Astrocyte of the cerebellum (primary cell): ENCODE data around the gene PLB1.
"Not testable (repeated sequence)": the region's sequence is repeated elsewhere in the genome, so short reads cannot be mapped to it uniquely, and the experiment has no call there.

Experiments used
- DNase-seq: peaks from one replicate; pipeline ENCODE4 v3.0.0-alpha.2; 2011; ENCODE audit warnings: low read depth
- H3K4me3 ChIP-seq: 2 replicates; pipeline ENCODE4 v1.5.1; 2011; ENCODE audit warnings: mild to moderate bottlenecking, low read depth, low read length, moderate library complexity
- in situ Hi-C: cut with HindIII; loops from 2 replicates; pipeline ENCODE4 v1.10.0; 2017; ENCODE audit warnings: low sequenced_read_pairs
- TF ChIP-seq, protein P1 (sequence below): IDR thresholded peaks from 2 replicates; pipeline ENCODE4 v1.5.1; 2012; ENCODE audit warnings: low read length, low read depth, moderate library complexity, mild to moderate bottlenecking; ENCODE audit errors: missing control alignments

Gene PLB1

DNA sequence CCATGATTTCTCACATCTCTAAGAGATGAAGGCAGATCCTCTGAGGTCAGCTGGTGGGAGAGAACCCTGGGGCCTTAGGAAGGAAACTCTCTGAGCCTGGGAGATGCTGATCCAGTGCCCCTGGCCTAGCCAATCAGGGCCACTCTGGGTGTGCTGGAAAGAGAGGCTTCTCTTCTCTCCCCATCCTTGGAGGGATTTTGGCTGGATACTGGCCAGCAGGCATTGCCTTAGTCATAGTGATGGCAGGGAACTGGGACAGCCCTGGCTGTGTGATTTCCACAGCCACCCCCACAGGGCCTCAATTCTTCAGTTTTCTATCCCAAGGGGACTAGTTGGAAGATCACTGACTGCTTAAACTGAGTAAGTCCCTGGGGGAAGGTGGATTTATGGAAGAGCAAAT lies 26.6 kb upstream of the PLB1 start:
- TF ChIP-seq, protein P1, sequence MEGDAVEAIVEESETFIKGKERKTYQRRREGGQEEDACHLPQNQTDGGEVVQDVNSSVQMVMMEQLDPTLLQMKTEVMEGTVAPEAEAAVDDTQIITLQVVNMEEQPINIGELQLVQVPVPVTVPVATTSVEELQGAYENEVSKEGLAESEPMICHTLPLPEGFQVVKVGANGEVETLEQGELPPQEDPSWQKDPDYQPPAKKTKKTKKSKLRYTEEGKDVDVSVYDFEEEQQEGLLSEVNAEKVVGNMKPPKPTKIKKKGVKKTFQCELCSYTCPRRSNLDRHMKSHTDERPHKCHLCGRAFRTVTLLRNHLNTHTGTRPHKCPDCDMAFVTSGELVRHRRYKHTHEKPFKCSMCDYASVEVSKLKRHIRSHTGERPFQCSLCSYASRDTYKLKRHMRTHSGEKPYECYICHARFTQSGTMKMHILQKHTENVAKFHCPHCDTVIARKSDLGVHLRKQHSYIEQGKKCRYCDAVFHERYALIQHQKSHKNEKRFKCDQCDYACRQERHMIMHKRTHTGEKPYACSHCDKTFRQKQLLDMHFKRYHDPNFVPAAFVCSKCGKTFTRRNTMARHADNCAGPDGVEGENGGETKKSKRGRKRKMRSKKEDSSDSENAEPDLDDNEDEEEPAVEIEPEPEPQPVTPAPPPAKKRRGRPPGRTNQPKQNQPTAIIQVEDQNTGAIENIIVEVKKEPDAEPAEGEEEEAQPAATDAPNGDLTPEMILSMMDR, result no peak
- in situ Hi-C loops, result no loop called here
- H3K4me3 ChIP-seq, result no peak overlapping the region
- DNase-seq, result no peak

DNA sequence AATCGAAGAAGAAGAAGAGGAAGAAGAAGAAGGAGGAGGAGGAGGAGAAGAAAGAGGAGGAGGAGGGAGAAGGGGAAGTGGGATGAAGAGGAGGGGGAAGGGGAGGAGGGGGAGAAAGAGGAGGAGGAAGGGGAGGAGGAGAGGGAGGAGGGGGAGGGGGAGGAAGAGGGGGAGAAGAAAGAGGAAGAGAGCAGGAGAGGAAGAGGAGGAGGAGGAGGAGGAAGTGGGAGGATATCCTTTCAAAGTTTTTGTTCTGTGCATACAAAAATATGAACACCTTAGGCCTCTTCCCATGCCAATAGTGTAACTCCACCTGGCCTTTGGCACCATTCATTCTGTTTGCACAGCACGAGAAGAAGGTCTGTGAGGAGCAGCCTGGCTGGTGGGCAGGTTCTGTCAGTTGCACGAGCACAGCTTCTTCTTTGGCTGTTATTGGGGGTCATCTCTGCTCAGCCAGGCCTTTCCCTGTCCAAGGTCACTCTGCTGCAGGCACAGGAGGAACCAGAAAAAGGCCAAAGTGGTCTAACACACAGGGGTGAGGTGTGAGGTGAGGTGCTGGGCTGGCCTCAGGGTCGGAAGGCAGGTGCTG lies 25.8 kb upstream of the PLB1 start:
- DNase-seq, result no peak
- in situ Hi-C loops, result no loop called here
- TF ChIP-seq, protein P1, result no peak
- H3K4me3 ChIP-seq, result no peak overlapping the region

DNA sequence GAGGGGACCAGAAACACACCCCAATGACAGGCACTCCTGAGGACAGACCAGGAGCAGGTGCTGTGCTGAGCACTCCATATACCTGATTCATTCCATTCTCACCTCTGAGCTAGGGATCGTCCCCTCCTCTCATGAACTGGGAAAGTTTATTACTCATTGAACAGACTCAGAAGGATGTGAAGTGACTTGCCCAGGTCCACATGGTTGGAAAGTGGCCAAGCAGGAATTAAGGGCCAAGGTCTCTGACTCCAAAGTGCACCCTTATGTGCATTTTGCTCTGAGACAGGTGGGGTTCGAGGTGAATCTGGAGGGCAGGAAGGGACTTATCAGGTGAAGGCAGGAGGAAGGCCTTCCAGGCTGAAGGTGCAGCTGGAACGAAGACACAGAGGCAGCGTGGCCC lies 25.1 kb upstream of the PLB1 start:
- TF ChIP-seq, protein P1, result no peak
- DNase-seq, result no peak
- in situ Hi-C loops, result no loop called here
- no peak overlapping the region for H3K4me3 ChIP-seq

DNA sequence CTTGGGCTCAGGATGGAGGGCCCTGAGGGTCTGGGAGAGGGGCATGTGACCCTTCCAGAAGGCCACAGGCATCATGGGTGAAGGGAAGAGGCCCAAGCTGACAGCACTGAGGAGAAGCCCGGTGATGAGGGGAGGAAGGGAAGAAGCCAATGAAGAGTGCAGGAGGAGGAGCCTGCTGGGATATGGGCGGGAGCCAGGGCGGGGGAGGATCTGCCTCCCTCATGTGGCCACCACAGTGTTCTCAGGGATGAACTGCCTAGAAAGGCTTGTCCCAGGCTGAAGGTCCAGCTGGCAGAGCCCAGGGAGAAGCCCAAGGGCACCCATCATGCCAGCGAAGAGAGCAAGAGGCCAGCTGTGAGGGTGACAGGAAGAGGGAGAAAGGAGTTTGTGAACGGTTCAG lies 24.6 kb upstream of the PLB1 start:
- TF ChIP-seq, protein P1, result no peak
- no peak overlapping the region for H3K4me3 ChIP-seq
- in situ Hi-C loops, result no loop called here
- no peak for DNase-seq

DNA sequence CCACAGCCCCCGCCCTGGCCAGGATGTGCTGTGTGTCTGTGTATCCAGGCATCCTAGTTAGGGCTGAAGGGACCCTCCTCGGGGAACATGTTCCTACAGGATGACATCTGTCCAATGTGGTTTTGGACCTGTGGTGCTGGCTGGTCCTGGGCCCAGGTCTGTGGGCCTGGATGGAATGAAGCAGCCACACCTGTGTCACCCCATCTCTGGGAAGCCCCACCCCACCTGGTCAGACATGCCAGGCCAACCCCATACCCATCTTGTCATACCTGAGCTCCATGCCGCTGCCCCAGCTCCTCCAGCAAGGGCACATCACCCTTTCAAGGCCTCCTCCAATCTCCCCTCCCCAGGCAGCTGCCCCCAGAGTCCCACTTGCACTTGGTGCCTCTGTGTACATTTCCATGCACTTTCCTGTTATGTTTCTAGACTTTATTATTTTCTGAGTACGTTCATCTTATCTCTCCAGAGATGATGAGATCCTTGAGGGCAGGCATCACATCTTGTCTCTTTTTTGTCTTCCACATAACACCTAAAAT lies 24.1 kb upstream of the PLB1 start:
- TF ChIP-seq, protein P1, result no peak
- DNase-seq, result no peak
- in situ Hi-C loops, result no loop called here
- H3K4me3 ChIP-seq, result no peak overlapping the region

DNA sequence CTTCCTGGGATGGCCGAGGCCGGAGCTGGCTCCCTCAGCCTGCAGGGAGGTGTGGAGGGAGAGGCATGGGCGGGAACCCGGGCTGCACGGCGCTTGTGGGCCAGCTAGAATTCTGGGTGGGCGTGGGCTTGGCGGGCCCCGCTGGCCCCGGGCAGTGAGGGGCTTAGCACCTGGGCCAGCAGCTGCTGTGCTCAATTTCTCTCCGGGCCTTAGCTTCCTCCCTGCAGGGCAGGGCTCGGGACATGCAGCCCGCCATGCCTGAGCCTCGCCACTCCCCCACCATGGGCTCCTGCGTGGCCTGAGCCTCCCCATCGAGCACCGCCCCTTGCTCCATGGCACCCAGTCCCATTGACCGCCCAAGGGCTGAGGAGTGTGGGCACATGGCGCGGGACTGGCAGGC lies 23.2 kb upstream of the PLB1 start:
- in situ Hi-C loops, DNase-seq, H3K4me3 ChIP-seq: not testable (repeated sequence)

DNA sequence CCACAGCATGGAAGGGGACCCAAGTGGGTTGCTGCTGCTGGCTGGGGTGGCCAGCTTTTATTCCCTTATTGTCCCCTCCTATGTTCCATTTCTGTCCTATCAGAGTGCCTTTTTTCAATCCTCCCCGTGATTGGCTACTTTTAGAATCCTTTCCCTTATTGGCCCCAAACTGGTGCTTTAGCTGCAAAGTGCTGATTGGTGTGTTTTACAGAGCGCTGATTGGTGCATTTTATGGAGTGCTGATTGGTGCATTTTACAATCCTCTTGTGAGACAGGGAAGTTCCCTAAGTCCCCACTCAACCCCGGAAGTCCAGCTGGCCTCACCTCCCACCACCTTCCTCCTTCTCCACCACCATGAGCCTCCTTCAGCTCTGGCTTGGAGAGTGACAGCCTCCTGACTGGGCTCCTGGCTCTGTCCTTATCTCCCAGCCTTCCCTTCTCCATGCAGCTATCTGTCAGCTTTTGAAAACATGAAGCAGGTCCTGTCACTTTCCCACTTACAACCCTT lies 20.7 kb upstream of the PLB1 start:
- DNase-seq, result no peak
- TF ChIP-seq, protein P1, result no peak
- no peak overlapping the region for H3K4me3 ChIP-seq
- in situ Hi-C loops, result loop anchor here (5.0 kb wide), 1 partner anchor 48 kb away; no protein-coding TSS in a partner anchor
